Stimulated activated CD4-positive, alpha-beta T cell treated with anti-CD3 and anti-CD28 coated beads, TNF-alpha, amount 100 ng/mL, for 4 hours (primary cell): ENCODE measurements around the gene ZNF462.

Experiments used
- DNase-seq, 3 experiments: peaks; one replicate each; pipeline ENCODE4 v3.0.0-alpha.2; 2020; ENCODE audit warnings: low read depth in 3 of 3

Gene ZNF462

GRCh38 chr9:106864373-106865143 lies 1.6 kb downstream of the ZNF462 start:
- no peak for DNase-seq

GRCh38 chr9:106866243-106866642 lies 3.3 kb downstream of the ZNF462 start:
- no peak for DNase-seq

GRCh38 chr9:106867286-106867685 lies 4.3 kb downstream of the ZNF462 start:
- no peak for DNase-seq

GRCh38 chr9:106868087-106868486 lies 5.1 kb downstream of the ZNF462 start:
- no peak for DNase-seq

- DNase-seq = no peak
Observed at GRCh38 chr9:106868565-106868964, 5.6 kb downstream of the ZNF462 start.

GRCh38 chr9:106869028-106869427 lies 6.1 kb downstream of the ZNF462 start:
- no peak for DNase-seq

GRCh38 chr9:106869458-106869857 lies 6.5 kb downstream of the ZNF462 start:
- DNase-seq = no peak

- DNase-seq = no peak
Observed at GRCh38 chr9:106872641-106873040, 9.7 kb downstream of the ZNF462 start.

GRCh38 chr9:106874031-106874430 lies 11.1 kb downstream of the ZNF462 start:
- DNase-seq = no peak

- no peak for DNase-seq
Observed at GRCh38 chr9:106874652-106875051, 11.7 kb downstream of the ZNF462 start.

GRCh38 chr9:106875529-106875928 lies 12.6 kb downstream of the ZNF462 start:
- DNase-seq = no peak

- no peak for DNase-seq
Observed at GRCh38 chr9:106877345-106877744, 14.4 kb downstream of the ZNF462 start.

- no peak for DNase-seq
Observed at GRCh38 chr9:106878081-106878837, 15.3 kb downstream of the ZNF462 start.

- DNase-seq = no peak
Observed at GRCh38 chr9:106878934-106879333, 16.0 kb downstream of the ZNF462 start.

- DNase-seq = no peak
Observed at GRCh38 chr9:106879439-106879882, 16.5 kb downstream of the ZNF462 start.

- no peak for DNase-seq
Observed at GRCh38 chr9:106880081-106880480, 17.1 kb downstream of the ZNF462 start.

GRCh38 chr9:106880863-106881262 lies 17.9 kb downstream of the ZNF462 start:
- DNase-seq = no peak

- no peak for DNase-seq
Observed at GRCh38 chr9:106883030-106883429, 20.1 kb downstream of the ZNF462 start.

- no peak for DNase-seq
Observed at GRCh38 chr9:106883626-106884190, 20.7 kb downstream of the ZNF462 start.

GRCh38 chr9:106885451-106885850 lies 22.5 kb downstream of the ZNF462 start:
- no peak for DNase-seq

- DNase-seq = no peak
Observed at GRCh38 chr9:106886111-106887046, 23.4 kb downstream of the ZNF462 start.

- DNase-seq = no peak
Observed at GRCh38 chr9:106887066-106887465, 24.1 kb downstream of the ZNF462 start.
